Lower lobe of right lung (tissue), 2 donors: ENCODE measurements around the gene MAST2. TPM values are rescaled to one million over a fixed set of nuclear protein-coding genes. Genes with fewer than 3 reads are reported as not detected.
"Not testable (repeated sequence)": the region's sequence is repeated elsewhere in the genome, so short reads cannot be mapped to it uniquely, and the experiment has no call there.

Source experiments
- ATAC-seq, 2 donors: fragments of 200-7000 bp; cut with Tn5 transposase; one replicate each; pipeline ENCODE4 v1.9.1; 2020 to 2022; ENCODE audit warnings: mild to moderate bottlenecking in 2 of 2, moderate library complexity in 2 of 2
- DNase-seq: peaks from one replicate; pipeline ENCODE4 v3.0.0-alpha.2; 2020
- H3K27ac ChIP-seq: fragments of 200-600 bp; one replicate; pipeline ENCODE4 v1.8.0; 2022
- H3K27me3 ChIP-seq: fragments of 200-600 bp; one replicate; pipeline ENCODE4 v1.8.0; 2022; ENCODE audit warnings: low read depth
- H3K36me3 ChIP-seq: fragments of 200-600 bp; one replicate; pipeline ENCODE4 v1.8.0; 2022; ENCODE audit warnings: mild to moderate bottlenecking
- H3K4me1 ChIP-seq: fragments of 200-600 bp; one replicate; pipeline ENCODE4 v1.8.0; 2022
- H3K4me3 ChIP-seq: fragments of 200-600 bp; one replicate; pipeline ENCODE4 v1.8.0; 2022; ENCODE audit warnings: mild to moderate bottlenecking
- H3K9me3 ChIP-seq: fragments of 200-600 bp; one replicate; pipeline ENCODE4 v1.8.0; 2022
- intact Hi-C: fragments of 100-400 bp; cut with DNase I; formaldehyde crosslinking; loops from one replicate; pipeline ENCODE4 v1.11.0; 2022
- total RNA-seq: library from RNA; stranded (reverse); fragmentation: NEBNext Ultra II Directional; extraction: Animal tissue kit (Norgen Biotek cat#: 25700); gene quantifications from one replicate; pipeline ENCODE4 v1.2.1, GENCODE V29; 2021
- TF ChIP-seq, protein P1 (sequence below): fragments of 200-600 bp; IDR thresholded peaks from one replicate; pipeline ENCODE4 v1.8.0; 2022; ENCODE audit warnings: antibody characterized with exemption, mild to moderate bottlenecking
- donor health status: DM: no; HTN: yes; CAD: no; lungs with severe emphysema.

Gene MAST2
- total RNA-seq, 1 donor from 2014 or later, result 25.8 TPM

DNA sequence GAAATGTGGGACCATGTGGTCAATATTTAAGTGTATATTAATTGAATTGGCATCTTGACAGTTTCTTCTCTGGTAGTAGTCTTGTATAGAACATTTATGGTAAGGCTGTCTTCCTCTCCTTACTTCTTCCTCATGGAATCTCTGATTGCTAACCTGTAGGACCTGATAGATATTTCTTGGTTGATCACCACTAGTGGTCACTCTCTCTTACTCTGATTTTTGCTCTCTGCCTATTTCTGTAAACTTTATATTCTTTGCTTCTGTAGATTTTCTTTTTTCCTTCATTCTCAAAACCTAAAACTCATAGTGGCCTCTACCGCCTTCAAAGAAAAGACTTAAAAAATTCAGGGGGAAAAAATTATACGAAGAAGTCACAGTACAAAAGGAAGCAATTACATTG is 21.2 kb downstream of the MAST2 start:
- DNase-seq, result no peak
- ATAC-seq, result no peak
- no peaks in the 10 kb centered on the region for H3K4me1 ChIP-seq
- intact Hi-C loops, result no loop called here
- TF ChIP-seq, protein P1, sequence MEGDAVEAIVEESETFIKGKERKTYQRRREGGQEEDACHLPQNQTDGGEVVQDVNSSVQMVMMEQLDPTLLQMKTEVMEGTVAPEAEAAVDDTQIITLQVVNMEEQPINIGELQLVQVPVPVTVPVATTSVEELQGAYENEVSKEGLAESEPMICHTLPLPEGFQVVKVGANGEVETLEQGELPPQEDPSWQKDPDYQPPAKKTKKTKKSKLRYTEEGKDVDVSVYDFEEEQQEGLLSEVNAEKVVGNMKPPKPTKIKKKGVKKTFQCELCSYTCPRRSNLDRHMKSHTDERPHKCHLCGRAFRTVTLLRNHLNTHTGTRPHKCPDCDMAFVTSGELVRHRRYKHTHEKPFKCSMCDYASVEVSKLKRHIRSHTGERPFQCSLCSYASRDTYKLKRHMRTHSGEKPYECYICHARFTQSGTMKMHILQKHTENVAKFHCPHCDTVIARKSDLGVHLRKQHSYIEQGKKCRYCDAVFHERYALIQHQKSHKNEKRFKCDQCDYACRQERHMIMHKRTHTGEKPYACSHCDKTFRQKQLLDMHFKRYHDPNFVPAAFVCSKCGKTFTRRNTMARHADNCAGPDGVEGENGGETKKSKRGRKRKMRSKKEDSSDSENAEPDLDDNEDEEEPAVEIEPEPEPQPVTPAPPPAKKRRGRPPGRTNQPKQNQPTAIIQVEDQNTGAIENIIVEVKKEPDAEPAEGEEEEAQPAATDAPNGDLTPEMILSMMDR, result no peak
- peaks cover 22% of the 10 kb centered on the region for H3K36me3 ChIP-seq
- no peaks in the 10 kb centered on the region for H3K9me3 ChIP-seq
- no peak overlapping the region for H3K27ac ChIP-seq
- H3K27me3 ChIP-seq, result no peaks in the 10 kb centered on the region
- no peak overlapping the region for H3K4me3 ChIP-seq

DNA sequence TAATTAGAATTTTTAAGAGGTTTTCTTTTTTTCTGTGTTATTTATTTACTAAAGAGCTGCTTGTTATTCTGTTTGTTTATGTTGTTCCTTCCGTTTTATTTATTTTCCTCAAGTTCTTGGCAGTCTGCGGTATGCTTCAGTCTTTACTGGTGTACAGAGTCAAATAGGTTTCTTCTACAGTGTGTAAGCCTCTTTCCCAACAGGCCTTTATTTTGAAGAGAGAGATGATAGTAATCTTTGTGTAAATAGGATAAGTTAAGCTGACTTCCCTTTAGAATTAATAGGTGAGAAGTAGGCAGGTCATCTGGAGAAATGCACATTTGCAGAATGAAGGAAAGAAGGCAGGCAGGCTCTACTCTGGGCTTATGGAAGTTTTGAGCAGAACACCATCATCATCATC is 23.8 kb downstream of the MAST2 start:
- no peak overlapping the region for H3K27ac ChIP-seq
- H3K36me3 ChIP-seq, result peaks cover 39% of the 10 kb centered on the region
- TF ChIP-seq, protein P1, result no peak
- ATAC-seq (no peak), DNase-seq (no peak)
- no peak overlapping the region for H3K4me3 ChIP-seq
- no peaks in the 10 kb centered on the region for H3K9me3 ChIP-seq
- H3K27me3 ChIP-seq, result no peaks in the 10 kb centered on the region
- intact Hi-C loops, result no loop called here
- no peaks in the 10 kb centered on the region for H3K4me1 ChIP-seq

DNA sequence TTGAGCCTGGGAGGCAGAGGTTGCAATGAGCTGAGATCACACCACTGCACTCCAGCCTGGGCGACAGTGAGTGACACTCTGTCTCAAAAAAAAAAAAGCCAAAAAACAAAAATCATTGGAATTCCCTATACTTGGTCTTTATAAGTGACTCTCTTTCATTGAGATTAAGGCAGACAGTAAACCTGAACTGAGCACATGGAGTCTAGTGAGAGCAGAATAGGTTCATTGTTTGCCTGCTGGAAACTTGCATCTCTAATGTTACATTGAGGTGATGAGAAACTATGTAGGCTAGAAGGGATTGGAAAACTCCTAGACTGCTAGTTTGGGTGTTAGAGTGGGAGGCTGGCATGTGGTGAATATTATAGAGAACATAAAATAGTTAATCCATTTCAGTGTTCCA is 25.4 kb downstream of the MAST2 start:
- ATAC-seq (no peak), DNase-seq (no peak)
- Histone ChIP-seq H3K36me3 (peaks cover 39% of the 10 kb centered on the region), H3K4me1 (no peaks in the 10 kb centered on the region), H3K9me3 (no peaks in the 10 kb centered on the region), H3K4me3 (no peak overlapping the region), H3K27me3 (no peaks in the 10 kb centered on the region), H3K27ac (no peak overlapping the region)
- TF ChIP-seq, protein P1, result no peak
- intact Hi-C loops, result no loop called here

DNA sequence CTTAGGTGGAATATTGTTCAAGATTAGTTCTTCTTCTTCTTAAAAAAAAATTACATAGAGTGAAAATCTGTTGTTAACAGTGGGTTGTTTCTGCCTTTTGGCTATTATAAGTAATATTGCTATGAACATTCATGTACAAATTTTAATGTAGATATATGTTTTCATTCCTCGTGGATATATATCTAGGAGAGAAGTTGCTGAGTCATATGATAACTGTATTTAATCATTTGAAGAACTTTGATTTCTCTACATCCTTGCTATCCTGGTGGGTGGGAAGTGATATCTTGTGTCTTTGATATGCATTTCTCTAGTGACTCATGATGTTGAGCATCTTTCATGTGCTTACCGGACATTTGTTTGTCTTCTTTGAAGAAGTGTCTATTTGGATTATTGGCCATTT is 29.9 kb downstream of the MAST2 start:
- ATAC-seq, result no peak
- TF ChIP-seq, protein P1, result no peak
- H3K36me3 ChIP-seq, result peaks cover 21% of the 10 kb centered on the region
- intact Hi-C loops, result no loop called here
- H3K9me3 ChIP-seq, result no peaks in the 10 kb centered on the region
- H3K27ac ChIP-seq, result no peak overlapping the region
- DNase-seq, result no peak
- no peaks in the 10 kb centered on the region for H3K27me3 ChIP-seq
- no peak overlapping the region for H3K4me3 ChIP-seq
- H3K4me1 ChIP-seq, result no peaks in the 10 kb centered on the region

DNA sequence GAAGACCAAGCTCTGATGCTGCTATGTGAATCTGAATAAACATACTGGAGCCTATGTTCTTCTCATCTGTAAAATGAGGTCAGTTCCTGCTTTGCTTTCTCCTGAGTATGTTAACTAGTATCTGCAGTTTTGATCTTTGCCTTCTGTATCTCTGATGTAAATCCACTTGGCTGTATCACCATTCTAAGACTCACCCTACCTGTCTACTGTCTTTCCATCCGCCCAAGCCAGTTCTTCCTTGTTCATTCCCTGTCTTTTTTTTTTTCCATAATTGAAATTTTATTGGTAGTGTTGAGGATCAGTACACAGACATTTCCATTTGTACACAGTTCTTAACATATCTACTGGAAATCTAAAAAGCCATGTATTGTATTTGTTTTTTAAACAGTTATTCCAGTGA is 31.3 kb downstream of the MAST2 start:
- no peak overlapping the region for H3K27ac ChIP-seq
- H3K9me3 ChIP-seq, result no peaks in the 10 kb centered on the region
- H3K36me3 ChIP-seq, result peaks cover 16% of the 10 kb centered on the region
- no peak overlapping the region for H3K4me3 ChIP-seq
- DNase-seq, result no peak
- ATAC-seq, result no peak
- TF ChIP-seq, protein P1, result no peak
- H3K4me1 ChIP-seq, result no peaks in the 10 kb centered on the region
- H3K27me3 ChIP-seq, result no peaks in the 10 kb centered on the region
- intact Hi-C loops, result no loop called here

DNA sequence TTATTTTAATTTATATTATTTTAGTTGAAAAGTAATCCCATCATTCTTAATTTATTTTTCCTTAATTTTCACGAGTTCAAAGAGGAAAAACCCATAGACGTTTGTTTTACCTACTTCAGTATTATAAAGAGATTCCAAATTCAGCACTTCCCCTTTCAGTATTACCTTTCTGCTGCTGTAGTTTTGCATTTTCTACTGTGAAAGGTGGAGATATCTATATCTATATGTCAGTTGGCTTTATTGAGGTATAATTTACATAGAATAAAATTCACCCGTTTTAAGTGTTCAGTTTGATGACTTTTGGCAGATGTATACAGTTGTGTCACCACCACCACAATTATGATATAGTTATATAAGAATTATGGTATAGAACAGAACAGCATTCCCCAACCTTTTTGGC is 33.0 kb downstream of the MAST2 start:
- H3K36me3 ChIP-seq, result no peaks in the 10 kb centered on the region
- H3K9me3 ChIP-seq, result no peaks in the 10 kb centered on the region
- no peak for DNase-seq
- H3K4me3 ChIP-seq, result no peak overlapping the region
- no peaks in the 10 kb centered on the region for H3K4me1 ChIP-seq
- no peaks in the 10 kb centered on the region for H3K27me3 ChIP-seq
- intact Hi-C loops, result no loop called here
- no peak for ATAC-seq
- TF ChIP-seq, protein P1, result no peak
- H3K27ac ChIP-seq, result no peak overlapping the region

DNA sequence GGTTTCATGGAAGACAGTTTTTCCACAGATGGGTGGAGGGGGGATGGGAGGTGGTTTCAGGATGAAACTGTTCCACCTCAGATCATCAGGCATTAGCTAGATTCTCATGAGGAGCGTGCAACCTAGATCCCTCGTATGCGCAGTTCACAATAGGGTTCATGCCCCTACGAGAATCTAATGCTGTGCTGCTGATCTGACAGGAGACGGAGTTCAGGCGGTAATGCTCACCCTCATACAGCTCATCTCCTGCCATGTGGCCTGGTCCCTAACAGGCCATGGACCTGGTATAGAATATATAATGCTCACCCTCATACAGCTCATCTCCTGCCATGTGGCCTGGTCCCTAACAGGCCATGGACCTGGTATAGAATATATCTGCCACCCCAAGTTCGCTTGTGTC is 33.4 kb downstream of the MAST2 start:
- ATAC-seq, result not testable (repeated sequence)

DNA sequence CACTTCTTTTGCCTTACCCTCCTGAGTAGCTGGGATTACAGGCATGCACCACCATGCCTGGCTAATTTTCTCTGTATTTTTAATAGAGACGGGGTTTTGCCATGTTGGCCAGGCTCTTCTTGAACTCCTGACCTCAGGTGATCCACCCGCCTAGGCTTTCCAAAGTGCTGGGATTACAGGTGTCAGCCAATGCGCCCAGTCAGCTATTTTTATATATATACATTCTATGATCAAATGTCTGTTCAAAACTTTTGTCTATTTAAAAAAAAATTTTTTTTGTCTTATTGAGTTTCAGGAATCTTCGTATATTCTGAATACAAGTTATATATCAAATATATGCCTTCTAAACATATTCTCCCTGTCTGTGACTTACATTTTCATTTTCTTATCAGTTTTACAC is 34.9 kb downstream of the MAST2 start:
- H3K9me3 ChIP-seq, intact Hi-C loops, H3K27ac ChIP-seq, H3K36me3 ChIP-seq, H3K4me1 ChIP-seq, DNase-seq, H3K27me3 ChIP-seq, ATAC-seq, H3K4me3 ChIP-seq: not testable (repeated sequence)

More for the DNA sequence above, 33.4 kb downstream of the MAST2 start:
- intact Hi-C loops, H3K9me3 ChIP-seq, H3K4me3 ChIP-seq, H3K36me3 ChIP-seq, H3K27me3 ChIP-seq, H3K4me1 ChIP-seq, DNase-seq, H3K27ac ChIP-seq: not testable (repeated sequence)
